Hematopoietic multipotent progenitor cell treated with erythropoietin and hydrocortisone succinate and interleukin-3 and kit ligand, for 17 days (in vitro differentiated cells): ENCODE measurements around the gene TRPM5.

Source experiments
- DNase-seq: peaks from one replicate; pipeline ENCODE4 v3.0.0-alpha.2; 2015; ENCODE audit warnings: low spot score

The TRPM5 gene

DNA sequence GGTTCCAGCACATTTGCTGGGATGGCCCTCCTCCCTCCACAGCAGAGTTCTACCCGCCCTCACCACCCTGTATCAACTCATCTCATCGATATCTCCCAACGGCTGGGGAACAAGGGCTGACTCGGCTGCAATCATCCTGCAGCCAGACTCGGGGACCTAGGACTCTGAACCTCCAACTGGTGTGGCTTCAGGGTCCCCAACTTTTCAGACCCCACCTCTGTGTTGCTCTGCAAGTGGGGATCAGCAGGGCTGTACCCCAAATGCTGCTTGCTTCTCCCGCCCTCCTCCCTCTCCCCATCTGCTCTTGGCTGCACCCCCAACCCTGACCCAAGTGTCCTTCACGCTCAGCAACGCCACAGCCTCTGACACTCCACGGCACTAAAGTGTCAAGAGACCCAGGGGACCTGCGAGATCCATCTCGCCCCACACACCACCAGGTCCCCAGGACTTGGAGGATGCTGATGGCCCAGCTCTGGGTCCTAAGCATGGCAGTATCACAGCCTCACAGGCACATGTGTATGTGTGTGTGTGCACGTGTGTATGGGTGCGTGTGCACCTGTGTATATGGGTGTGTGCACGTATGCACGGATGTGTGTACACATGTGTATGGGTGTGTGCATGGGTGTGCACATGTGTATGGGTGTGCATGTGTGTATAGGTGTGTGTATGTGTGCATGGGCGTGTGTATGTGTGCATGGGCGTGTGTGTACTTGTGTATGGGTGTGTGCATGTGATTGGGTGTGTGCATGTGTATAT lies 26.9 kb upstream of the TRPM5 start:
- no peak for DNase-seq

- DNase-seq, result no peak
Observed at GRCh38 chr11:2470495-2470894, 26.2 kb upstream of the TRPM5 start.

DNA sequence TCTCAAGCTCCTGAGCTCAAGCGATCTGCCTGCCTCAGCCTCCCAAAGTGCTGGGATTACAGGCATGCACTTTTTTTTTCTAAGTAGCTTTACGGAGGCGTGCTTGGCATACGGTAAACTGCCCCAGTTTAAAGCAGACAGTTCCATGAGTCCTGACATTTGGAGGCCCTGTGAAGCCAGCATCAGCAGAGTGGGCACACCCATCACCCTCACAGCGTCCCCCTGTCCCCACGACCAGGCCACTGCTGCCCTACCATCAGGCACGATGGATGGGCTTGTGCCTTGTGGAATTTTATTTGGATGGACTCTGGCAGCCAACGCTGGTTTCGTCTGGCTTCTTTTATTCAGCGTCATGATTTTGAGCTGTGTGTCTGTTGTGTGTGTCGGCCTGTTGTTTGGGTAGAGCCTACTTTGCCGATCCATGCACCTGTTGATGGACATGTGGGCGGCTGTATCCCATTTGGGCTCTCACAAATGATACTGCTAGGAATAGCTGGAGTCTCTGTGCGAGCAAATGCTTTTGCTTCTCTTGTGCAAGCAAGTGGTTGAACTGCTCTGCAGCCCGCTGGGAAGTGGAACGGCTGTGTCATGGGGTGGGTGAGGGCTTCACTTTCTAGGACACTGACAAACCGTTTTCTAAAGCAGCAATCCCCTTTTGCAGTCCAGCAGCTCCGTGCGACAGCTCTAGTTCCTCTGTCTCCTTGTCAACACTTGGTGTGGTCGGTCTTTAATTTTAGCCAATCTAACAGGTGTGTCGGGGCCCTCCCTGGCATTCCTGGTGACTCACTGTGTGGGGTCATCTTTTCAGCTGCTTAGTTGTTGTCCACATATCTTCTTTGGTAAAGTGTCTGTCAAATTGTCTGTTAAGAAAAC lies 24.3 kb upstream of the TRPM5 start:
- DNase-seq, result no peak

GRCh38 chr11:2467695-2468055 lies 23.4 kb upstream of the TRPM5 start:
- DNase-seq, result no peak

DNA sequence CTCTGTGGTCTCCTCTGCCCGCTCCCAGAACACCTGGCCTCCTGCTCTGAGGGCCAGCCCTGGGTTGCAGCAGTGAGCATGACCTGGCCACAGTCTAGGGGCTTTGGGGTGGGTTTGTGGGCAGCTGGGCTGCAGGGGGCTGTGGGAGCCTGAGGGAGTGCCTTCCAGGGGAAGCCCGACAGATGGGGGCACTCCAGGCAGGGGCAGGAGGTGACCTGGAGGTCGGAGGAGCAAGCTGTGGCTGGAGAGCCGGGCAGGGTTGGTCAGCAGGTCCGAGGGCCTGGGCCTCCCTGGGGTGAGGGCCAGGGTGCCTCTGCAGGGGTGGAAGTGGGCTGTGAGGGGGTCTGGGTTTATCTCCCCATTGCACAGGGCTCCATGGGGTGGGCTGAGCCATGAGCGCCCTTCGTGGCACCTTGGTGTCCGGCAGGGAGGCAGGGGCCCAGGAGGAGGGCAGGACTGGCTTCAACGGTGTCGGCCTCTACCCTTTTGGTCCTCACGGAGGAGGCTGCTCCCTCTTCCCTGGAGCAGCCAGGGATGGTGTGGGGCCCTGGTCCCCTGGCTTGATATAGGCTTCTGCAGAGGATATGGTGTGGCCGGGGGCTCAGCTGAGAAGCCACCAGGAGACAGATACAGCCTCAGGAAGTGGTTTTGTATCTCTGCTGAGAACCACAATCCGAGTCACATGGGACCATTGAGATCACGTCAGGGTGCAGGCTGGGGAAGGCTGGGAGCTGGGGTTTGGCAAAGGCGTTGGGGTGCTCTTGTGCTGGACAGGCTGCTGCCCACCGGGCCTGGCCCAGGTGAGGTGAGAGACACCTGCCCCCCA lies 22.8 kb upstream of the TRPM5 start:
- no peak for DNase-seq

DNA sequence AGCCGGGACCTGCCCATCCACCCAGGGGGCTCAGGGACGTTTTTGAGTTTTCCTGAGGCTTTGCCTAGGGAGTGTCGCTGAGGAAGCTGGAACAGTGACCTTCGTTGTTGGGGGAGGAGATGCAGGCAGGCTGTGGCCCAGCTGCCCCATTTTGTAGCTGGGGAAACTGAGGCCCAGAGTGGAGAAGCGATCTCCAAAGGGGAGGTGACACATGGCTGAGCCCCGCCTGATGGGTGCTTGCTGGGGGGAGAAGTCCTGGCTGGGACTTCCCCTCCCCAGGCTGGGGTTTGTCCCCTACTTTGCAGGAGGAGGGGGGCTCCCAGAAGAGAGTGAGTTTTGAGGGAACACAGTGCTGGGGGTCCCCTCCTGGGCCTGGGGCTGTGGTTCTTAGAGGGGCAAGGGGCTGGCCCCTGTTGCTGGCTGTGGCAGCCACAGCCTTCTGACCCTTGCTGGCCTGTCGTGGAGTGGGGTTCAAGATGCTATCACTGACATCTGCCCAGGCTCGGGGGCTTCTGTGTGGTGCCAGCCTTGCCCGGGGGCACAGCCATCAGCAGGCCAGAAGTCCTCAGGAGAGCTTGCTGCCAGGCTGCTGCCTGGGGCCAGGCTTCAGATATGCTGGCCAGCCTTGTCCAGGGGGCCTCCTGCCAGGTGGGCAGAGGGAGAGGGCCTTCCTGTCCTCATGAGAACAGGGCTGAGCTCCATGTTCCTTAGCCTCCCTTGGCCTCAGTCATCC lies 21.9 kb upstream of the TRPM5 start:
- DNase-seq, result no peak

DNA sequence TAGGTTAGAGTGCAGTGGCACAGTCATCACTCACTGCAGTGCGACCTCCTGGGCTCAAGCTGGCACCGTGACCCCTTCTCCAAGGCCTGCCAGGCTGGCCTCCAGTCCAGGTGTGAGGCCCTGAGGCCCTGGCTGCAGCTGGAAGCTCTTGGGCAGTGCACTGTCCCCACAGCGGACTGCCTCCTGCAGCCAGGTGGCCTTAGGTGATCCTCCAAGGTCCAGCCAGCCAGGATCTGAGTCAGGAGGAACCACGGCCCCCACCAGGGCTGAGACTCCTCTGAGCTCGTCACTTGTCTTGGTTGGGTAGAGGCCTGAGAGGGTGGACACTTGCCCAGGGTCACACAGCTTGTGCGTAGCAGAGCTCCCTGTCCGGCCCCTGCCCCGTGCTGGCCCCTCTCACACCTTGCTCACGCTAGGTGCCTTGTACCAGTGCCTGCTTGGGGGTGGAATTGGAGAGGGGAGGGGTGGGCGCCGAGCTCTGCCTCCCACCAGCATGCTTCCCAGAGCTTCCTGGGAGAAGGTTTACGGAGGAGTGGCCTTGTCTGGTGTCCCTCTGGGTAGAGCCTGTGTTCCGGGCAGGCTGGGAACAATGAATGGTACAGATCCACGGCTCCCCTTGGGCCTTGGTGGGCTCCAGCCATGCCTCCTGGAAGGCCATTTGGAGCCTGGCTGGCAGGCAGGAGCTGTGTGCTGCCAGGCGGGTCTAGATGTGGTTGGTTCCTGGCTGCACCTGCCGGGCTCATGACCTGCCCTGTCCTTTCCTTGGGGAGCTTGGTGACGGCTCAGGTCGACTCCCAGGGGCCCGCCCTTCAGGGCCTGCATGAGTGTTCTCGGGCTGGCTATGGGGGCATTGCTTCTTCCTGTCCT lies 21.1 kb upstream of the TRPM5 start:
- DNase-seq, result no peak

DNA sequence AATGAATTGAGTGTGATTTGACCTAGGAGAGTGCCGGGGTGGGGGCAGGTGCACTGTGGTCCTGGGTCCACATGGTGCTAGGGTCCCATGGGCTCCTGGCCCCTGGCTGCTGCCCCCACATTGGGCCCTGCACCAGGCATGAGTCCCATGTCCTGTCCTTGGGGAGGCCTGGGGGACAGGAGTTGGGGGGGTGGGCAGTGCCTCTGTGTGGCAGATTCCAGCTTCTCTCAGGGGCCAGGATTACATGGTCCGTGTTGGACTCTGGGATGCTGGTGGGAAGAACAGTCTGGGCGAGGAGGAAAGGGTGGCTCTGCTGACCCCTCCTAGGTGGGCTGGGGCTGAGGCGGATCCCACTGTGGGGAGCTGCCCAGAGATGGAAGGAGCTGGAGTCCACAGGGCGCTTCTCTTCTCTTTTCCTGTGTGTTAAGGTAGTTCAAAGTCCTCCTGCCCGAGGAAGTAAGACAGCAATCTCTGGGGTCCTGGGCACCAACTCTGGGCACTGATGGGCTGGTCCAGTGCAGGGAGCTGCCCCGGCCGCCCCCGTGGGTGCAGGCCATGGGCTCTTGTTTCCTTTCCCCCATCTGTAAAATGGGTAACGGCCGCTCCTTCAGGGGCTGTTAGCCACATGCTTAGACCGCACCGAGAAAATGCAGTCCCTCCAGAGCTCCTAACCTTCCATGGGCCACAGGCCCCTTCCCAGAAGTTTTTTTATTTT lies 20.3 kb upstream of the TRPM5 start:
- no peak for DNase-seq

GRCh38 chr11:2463766-2464277 lies 19.5 kb upstream of the TRPM5 start:
- no peak for DNase-seq

- DNase-seq, result peak; percentile 21
Observed at GRCh38 chr11:2462986-2463765, 18.9 kb upstream of the TRPM5 start.

DNA sequence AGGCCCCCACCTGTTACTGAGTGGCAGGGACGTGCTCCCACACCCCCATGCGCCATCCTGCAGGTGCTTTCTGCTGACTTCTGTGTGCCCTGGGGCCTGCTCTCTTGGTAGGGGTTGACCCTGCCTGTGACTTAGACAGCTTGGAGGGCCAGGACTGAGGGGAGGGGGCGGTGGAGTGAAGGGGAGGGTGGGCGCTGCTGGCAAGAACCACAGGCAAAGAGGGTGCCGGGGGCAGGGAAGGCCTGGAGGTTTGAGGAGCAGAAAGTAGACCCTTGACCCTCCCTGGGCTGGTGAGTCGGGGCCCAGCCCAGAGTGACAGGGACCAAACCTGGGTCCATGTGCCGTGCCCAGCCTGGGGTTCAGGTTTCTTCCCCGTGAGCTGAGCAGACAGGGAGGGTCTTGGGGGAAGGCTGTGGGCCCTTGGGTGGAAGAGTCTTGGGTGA lies 18.2 kb upstream of the TRPM5 start:
- DNase-seq, result no peak

GRCh38 chr11:2461956-2462542 lies 17.7 kb upstream of the TRPM5 start:
- DNase-seq, result no peak

DNA sequence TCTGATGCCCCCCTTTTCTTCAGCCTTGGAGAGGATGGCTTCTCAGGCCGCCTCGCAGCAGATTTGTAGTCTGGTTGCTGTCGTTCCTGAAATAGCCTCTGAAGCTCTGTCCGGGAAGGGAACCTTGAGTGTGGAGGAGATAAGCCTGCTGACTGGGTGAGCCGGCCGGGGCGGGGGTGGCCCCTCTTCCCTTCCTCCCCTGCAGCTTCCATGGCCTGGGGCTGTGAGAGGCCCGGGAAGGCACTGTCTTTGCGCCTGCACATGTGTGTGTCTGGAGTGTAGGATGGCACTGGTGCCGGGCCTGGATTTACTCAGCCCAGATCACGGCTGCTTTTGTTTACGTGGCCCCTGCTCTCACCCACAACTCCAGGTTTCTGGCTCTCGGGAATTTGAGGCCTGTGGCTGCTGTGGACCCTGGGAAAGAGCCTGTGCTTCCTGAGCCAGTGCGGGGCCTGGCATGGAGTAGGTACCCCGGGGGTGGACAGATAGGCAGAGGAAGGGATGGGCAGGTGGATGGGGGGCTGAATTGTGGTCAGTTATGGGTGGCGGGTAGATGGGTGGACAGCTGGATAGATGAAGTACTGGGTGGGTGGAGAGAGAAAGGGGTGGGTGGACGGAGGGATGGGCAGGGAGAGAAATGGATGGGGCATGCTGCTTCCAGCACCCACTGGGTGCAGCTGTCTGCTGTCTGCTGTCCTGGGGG lies 17.1 kb upstream of the TRPM5 start:
- DNase-seq, result no peak

DNA sequence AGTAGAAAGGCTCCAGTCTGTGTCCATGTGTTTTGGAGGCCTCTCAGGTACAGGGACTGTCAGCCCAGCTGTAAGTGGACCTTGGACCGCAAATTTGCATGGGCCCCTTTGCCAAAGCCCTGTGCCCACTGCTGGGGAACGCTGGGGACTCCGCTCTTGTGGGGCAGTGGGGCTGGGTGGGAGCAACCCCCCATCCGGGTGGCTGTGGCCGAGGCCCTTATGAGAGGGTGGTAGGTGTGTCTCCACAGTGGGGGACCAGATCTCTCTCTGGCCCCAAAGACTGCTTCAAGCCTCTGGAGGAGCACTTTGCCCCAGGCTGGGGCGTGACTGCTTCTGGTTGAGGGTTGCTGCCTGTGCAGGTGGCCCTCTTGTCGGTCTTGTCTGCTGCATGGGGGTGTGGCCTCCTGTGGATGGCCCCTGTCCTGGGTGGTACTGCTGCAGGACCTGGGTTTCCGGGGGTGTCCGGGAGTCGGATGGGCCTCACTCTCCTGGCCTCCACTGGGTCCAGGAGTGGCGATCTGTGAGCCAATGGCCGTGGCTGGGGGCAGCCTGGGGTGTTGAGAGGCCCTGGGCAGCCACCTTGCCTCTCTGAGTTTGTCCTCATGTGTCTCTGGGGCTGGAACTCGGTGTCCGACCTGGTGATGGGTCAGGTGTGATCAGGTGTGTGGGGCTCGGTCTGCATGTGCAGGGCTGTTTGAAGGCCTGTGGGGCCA lies 16.4 kb upstream of the TRPM5 start:
- no peak for DNase-seq

GRCh38 chr11:2459796-2460531 lies 15.7 kb upstream of the TRPM5 start:
- no peak for DNase-seq

- no peak for DNase-seq
Observed at GRCh38 chr11:2459016-2459725, 14.9 kb upstream of the TRPM5 start.
